GM18519 (cell line): ENCODE data around the gene SULT1C2.
"Not testable (repeated sequence)": the region's sequence is repeated elsewhere in the genome, so short reads cannot be mapped to it uniquely, and the experiment has no call there.

Source experiments
- ATAC-seq: cut with Tn5 transposase; IDR thresholded peaks from one replicate; pipeline ENCODE4 v1.9.1; 2021; ENCODE audit warnings: mild to moderate bottlenecking, moderate library complexity; ENCODE audit not compliant: unreplicated experiment, low FRiP score

The SULT1C2 gene

GRCh38 chr2:108288534-108289106 is at the start of gene SULT1C2:
Gene SULT1C2, plus strand, starts transcription at chr2:108288895. Its CDS starts 4,773 bp downstream, at chr2:108293668.
- ATAC-seq: no peak

- no peak for ATAC-seq
These were observed 48.9 kb upstream of the SULT1C2 start, which contains the start of gene SULT1C3 for GRCh38 chr2:108239786-108240185. Gene SULT1C3, plus strand, starts transcription at chr2:108239968. Its CDS starts 7,227 bp downstream, at chr2:108247195.

GRCh38 chr2:108240966-108241365 is 47.7 kb upstream of the SULT1C2 start:
- no peak for ATAC-seq

GRCh38 chr2:108243566-108243965 is 45.1 kb upstream of the SULT1C2 start:
- ATAC-seq: no peak

- ATAC-seq: no peak
These were observed 43.9 kb upstream of the SULT1C2 start for GRCh38 chr2:108244667-108245414.

GRCh38 chr2:108253106-108253505 is 35.6 kb upstream of the SULT1C2 start:
- ATAC-seq: no peak

- ATAC-seq: no peak
These were observed 30.9 kb upstream of the SULT1C2 start for GRCh38 chr2:108257757-108258331.

- no peak for ATAC-seq
These were observed 27.9 kb upstream of the SULT1C2 start for GRCh38 chr2:108260773-108261172.

- ATAC-seq: no peak
These were observed 26.7 kb upstream of the SULT1C2 start for GRCh38 chr2:108262036-108262435.

GRCh38 chr2:108263401-108263800 is 25.3 kb upstream of the SULT1C2 start:
- no peak for ATAC-seq

- no peak for ATAC-seq
These were observed 22.5 kb upstream of the SULT1C2 start for GRCh38 chr2:108266218-108266617.

GRCh38 chr2:108267101-108267500 is 21.6 kb upstream of the SULT1C2 start:
- no peak for ATAC-seq

GRCh38 chr2:108268001-108268400 is 20.7 kb upstream of the SULT1C2 start:
- no peak for ATAC-seq

GRCh38 chr2:108270346-108270745 is 18.3 kb upstream of the SULT1C2 start:
- no peak for ATAC-seq

- ATAC-seq: no peak
These were observed 17.8 kb upstream of the SULT1C2 start for GRCh38 chr2:108270768-108271506.

GRCh38 chr2:108271691-108272253 is 16.9 kb upstream of the SULT1C2 start:
- ATAC-seq: no peak

- no peak for ATAC-seq
These were observed 10.1 kb upstream of the SULT1C2 start for GRCh38 chr2:108278631-108279030.

- ATAC-seq: no peak
These were observed 9.2 kb upstream of the SULT1C2 start for GRCh38 chr2:108279468-108279867.

- ATAC-seq: no peak
These were observed 8.2 kb upstream of the SULT1C2 start for GRCh38 chr2:108280466-108280865.

GRCh38 chr2:108284566-108284965 is 4.1 kb upstream of the SULT1C2 start:
- not testable (repeated sequence) for ATAC-seq

GRCh38 chr2:108285616-108286015 is 3.1 kb upstream of the SULT1C2 start:
- no peak for ATAC-seq
